T-helper 1 cell treated with Interleukin-12 subunit alpha and Interleukin-12 subunit beta and Interleukin-4 antibody, amounts not matched to agents 30 μg/mL and 1 μg/mL, for 36 hours (primary cell): ENCODE measurements around the gene GPAT2.
"Not testable (repeated sequence)": the region's sequence is repeated elsewhere in the genome, so short reads cannot be mapped to it uniquely, and the experiment has no call there.

Source experiments
- H3K27ac Mint-ChIP-seq: one replicate; pipeline ENCODE4 v1.8.0; 2021; ENCODE audit warnings: mild to moderate bottlenecking, mixed read lengths
- H3K27me3 Mint-ChIP-seq: one replicate; pipeline ENCODE4 v1.8.0; 2021; ENCODE audit warnings: low read depth, mixed read lengths
- H3K36me3 Mint-ChIP-seq: one replicate; pipeline ENCODE4 v1.8.0; 2021; ENCODE audit warnings: low read depth, mixed read lengths
- H3K4me1 Mint-ChIP-seq: one replicate; pipeline ENCODE4 v1.8.0; 2021; ENCODE audit warnings: low read depth, mixed read lengths
- H3K4me3 Mint-ChIP-seq: one replicate; pipeline ENCODE4 v1.8.0; 2021; ENCODE audit warnings: mild to moderate bottlenecking, moderate library complexity, mixed read lengths
- H3K9me3 Mint-ChIP-seq: one replicate; pipeline ENCODE4 v1.8.0; 2021; ENCODE audit warnings: mixed read lengths

GPAT2 gene

GRCh38 chr2:96055830-96056229, 21.1 kb upstream of the GPAT2 start:
- H3K27ac Mint-ChIP-seq, H3K27me3 Mint-ChIP-seq, H3K4me3 Mint-ChIP-seq, H3K36me3 Mint-ChIP-seq, H3K9me3 Mint-ChIP-seq, H3K4me1 Mint-ChIP-seq: not testable (repeated sequence)

DNA sequence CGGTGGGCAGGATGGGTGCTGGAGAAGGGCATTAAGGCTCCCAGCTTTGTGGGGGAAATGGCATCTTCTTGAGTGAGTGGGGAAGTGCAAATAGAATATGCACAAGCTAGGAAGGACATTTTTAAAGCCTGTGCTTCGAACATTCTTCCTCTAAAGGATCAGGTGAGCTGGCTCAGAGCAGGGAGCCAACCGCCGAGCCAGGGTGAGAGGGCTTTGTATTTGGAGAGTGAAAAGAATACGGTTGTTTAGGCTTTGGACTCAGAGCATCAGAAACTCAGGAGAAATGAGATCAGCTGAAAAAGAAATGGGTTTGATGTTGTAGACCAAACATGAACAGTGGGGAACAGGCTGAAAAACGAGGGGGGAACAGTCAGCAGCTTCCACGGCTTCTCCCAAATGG, 19.8 kb upstream of the GPAT2 start:
- not testable (repeated sequence) for H3K36me3 Mint-ChIP-seq, H3K27ac Mint-ChIP-seq, H3K4me3 Mint-ChIP-seq, H3K9me3 Mint-ChIP-seq, H3K4me1 Mint-ChIP-seq, H3K27me3 Mint-ChIP-seq

DNA sequence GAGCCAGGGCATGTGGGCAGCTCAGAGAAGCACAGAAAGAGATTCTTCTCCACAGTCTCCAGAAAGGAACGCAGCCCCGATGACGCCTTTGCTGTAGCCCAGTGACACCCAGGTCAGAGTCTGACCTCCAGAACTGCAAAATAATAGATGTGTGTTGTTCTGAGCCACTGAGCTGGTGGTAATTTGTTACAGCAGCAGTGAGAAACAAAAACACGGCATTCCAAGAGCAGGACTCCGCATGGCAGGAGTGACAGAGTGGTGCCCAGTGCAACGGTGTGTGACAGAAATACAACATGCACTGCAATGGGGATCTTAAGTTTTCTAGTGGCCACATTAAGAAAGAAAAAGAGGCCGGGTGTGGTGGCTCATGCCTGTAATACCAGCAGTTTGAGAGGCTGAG, 18.7 kb upstream of the GPAT2 start:
- H3K4me3 Mint-ChIP-seq, H3K27ac Mint-ChIP-seq, H3K27me3 Mint-ChIP-seq, H3K4me1 Mint-ChIP-seq, H3K9me3 Mint-ChIP-seq, H3K36me3 Mint-ChIP-seq: not testable (repeated sequence)

DNA sequence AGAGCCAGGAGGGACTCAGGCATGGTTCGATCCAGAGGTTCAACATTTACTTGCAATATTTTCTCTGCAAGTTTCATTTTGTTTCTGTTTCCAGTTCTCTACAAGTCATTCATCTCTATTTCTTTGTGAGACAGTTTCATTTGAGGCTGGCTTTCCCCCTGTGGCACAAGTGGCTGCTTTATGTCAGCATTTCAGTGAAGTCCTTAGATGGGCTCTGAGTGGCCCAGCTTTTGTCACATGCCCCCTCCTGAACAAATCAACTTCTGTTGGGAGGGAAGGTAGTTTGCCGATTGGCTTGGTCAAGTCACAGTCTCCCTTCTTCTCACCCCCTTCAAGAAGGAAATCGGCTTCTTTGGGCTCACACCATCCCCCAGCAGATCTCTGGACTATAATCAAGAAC, 17.9 kb upstream of the GPAT2 start:
- H3K9me3 Mint-ChIP-seq, H3K4me1 Mint-ChIP-seq, H3K4me3 Mint-ChIP-seq, H3K27me3 Mint-ChIP-seq, H3K27ac Mint-ChIP-seq, H3K36me3 Mint-ChIP-seq: not testable (repeated sequence)

DNA sequence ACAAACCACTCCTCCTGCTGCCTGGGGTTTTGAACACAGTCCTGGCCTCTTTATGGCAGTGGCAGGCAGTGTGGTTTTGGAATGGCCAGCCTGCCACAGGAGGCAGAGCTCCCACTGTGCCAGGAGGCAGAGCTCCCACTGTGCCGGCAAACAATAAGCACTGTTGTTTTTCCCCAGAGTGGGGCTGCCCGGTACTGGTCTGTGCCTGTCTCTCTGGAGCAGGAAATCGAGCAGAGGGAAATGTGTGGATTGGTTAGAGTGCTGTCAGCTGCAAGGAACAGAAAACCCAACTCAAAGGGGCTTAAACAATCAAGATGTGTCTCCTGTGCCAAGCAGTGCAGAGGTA, 15.2 kb upstream of the GPAT2 start:
- not testable (repeated sequence) for H3K27me3 Mint-ChIP-seq, H3K4me1 Mint-ChIP-seq, H3K9me3 Mint-ChIP-seq, H3K27ac Mint-ChIP-seq, H3K36me3 Mint-ChIP-seq, H3K4me3 Mint-ChIP-seq

GRCh38 chr2:96049049-96049916, 14.6 kb upstream of the GPAT2 start:
- not testable (repeated sequence) for H3K4me1 Mint-ChIP-seq, H3K9me3 Mint-ChIP-seq, H3K27me3 Mint-ChIP-seq, H3K27ac Mint-ChIP-seq, H3K36me3 Mint-ChIP-seq, H3K4me3 Mint-ChIP-seq

DNA sequence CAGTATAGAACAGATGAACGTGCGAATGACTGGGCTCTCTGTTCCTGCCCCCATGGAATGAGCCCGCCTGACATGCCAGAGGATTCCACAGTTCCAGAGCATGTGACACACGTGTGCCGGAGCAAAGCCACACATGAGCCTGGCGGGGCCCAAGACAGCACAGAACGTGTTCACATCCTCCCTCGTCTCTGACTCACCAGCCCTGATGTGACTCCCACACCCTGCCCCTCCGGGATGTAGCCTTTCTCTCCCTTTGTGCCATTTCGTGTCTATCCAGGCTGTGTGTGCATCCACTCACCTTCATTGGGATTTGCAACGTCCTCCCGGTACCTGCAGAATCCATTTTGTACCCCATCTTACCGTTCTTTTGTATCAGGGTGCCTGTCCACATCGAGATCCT, 838 bp upstream of the GPAT2 start:
- not testable (repeated sequence) for H3K27ac Mint-ChIP-seq, H3K36me3 Mint-ChIP-seq, H3K4me3 Mint-ChIP-seq, H3K4me1 Mint-ChIP-seq, H3K27me3 Mint-ChIP-seq, H3K9me3 Mint-ChIP-seq

GRCh38 chr2:96033997-96034396, 719 bp downstream of the GPAT2 start:
- not testable (repeated sequence) for H3K4me3 Mint-ChIP-seq, H3K4me1 Mint-ChIP-seq, H3K27ac Mint-ChIP-seq, H3K9me3 Mint-ChIP-seq, H3K27me3 Mint-ChIP-seq, H3K36me3 Mint-ChIP-seq

DNA sequence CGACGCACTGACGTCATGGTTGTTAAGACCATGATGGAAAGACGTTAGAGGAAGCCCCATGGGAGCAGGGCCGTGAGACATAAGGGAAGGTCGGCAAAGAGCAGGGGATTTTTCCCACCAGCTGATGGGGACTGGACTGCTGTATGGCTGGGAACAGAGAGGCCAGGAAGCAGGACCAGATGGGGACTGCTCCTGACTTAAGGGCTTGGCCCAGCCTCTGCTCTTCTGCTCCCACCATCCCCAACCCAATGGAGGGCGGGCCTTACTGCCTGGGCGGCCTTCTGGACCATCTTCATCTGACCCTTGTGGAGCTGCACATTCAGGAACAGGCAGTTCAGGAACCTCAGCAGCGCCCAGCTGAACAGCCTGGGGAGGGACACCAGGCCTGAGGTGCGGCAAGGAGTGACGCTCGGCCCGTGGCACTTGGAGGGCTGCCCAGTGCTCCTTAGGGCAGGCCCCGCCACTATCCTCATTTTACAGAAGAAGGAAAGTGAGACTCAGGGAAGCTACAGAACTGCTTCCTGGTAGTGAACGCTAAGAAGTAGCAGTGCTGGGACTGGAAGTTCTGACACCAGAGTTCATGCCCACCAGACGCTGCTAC, 6.9 kb downstream of the GPAT2 start:
- H3K4me1 Mint-ChIP-seq, H3K9me3 Mint-ChIP-seq: not testable (repeated sequence)

GRCh38 chr2:96025755-96026154, 9.0 kb downstream of the GPAT2 start:
- not testable (repeated sequence) for H3K36me3 Mint-ChIP-seq, H3K27me3 Mint-ChIP-seq, H3K27ac Mint-ChIP-seq, H3K4me3 Mint-ChIP-seq, H3K9me3 Mint-ChIP-seq, H3K4me1 Mint-ChIP-seq

More for the DNA sequence above, 6.9 kb downstream of the GPAT2 start:
- not testable (repeated sequence) for H3K4me3 Mint-ChIP-seq, H3K27me3 Mint-ChIP-seq, H3K27ac Mint-ChIP-seq, H3K36me3 Mint-ChIP-seq

- Mint-ChIP-seq H3K4me1 (peaks cover 3% of the 10 kb centered on the region), H3K27ac (no peak overlapping the region), H3K4me3 (no peak overlapping the region), H3K9me3 (no peaks in the 10 kb centered on the region), H3K27me3 (no peaks in the 10 kb centered on the region), H3K36me3 (no peaks in the 10 kb centered on the region)
Observed at GRCh38 chr2:96025194-96025492, 9.6 kb downstream of the GPAT2 start.

DNA sequence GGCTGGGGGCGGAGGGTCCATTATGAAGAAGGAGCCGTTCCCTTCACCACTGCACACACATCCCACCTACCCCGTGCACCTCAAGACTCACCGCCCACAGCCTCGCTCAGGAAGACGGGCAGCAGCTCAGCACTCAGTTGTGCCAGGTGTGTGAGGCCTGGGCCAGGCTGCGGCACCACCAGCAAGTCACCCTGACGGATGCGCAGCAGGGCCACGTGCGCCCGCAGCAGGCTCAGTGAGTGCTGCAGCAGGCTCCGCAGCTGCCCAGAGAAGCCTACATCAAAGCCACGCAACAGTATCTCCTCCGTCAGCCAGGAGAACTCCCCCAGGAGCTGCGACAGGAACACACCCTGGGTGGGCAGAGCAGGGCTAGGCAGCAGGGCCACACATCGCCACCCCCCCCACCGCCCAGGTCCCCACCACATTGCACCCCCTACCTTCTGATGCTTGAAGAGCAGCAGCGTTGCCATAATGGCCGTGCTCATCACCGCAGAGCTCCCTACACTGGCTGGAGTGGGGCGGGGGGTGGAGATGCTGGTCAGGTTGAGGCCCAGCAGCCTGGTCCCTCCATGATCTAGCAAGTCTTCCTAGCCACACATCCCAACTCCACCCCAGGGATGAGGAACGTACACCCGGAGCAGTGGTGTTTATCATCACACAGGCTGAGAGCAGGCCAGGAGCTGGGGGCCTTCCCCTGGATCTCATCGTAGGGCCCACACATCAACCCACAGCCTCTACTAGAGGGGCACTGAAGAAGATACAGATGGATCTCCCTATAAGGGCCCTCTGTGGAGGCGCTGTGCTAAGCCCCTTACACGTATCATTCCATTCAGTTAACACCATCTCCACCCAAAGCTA, 10.2 kb downstream of the GPAT2 start:
- Mint-ChIP-seq H3K27me3 (no peaks in the 10 kb centered on the region), H3K4me1 (peaks cover 4% of the 10 kb centered on the region), H3K4me3 (no peak overlapping the region), H3K36me3 (no peaks in the 10 kb centered on the region), H3K27ac (no peak overlapping the region), H3K9me3 (no peaks in the 10 kb centered on the region)

DNA sequence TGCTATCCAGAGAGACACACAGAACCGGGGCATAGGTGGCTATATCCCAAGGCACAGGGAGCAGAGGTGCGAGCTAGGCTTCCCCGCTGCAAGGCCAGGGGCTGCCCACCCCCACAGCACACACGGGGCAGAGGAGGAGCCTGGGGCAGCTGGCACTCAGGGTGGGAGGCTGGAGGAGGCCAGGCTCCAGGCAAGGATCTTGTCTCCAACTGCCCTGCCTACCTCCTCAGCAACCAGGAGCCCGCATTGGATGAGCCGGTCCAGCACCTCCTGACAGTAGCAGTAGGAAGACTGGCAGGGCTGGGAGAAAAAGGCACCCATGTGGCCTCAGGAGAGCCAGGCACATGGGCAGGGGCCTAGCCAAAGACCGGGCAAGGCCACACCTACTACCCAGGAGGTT, 11.0 kb downstream of the GPAT2 start:
- not testable (repeated sequence) for H3K4me1 Mint-ChIP-seq, H3K27ac Mint-ChIP-seq, H3K9me3 Mint-ChIP-seq, H3K36me3 Mint-ChIP-seq, H3K4me3 Mint-ChIP-seq, H3K27me3 Mint-ChIP-seq

DNA sequence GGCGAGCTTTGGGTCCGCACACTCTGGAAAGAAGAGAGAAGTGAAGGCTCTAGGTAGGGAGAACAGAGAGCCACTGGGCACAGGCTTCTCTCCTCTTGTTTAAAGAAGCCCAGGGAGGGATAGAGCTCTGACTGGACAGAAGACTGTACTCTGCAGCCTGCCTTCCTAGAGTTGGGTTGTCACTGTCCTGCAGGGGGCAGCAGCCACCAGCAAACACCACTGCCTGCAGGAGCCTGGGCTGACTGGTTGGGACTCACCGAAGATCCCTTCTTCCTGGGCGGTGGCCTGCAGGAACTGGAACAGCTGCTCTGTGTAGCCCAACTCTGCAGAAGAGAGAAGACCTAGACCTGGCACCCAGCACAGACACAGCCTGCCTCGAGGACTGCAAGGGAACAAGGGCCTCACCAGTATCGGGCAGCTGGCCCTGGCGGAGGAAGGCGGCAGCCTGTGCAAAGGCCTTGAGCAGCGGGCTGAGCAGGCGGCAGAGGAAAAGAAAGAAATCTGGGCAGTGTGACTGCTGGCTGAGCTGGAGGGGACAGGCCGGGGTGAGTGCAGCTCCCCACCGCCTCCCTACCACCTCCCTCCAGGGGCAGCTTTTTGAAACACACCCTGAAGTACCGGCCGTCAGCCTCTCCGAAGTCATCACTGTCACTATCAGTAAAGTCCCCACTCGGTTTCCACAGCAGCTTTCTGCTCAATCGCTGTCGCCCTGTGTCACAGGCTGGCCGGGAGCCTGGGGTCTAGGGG, 11.8 kb downstream of the GPAT2 start:
- not testable (repeated sequence) for H3K27me3 Mint-ChIP-seq, H3K9me3 Mint-ChIP-seq, H3K36me3 Mint-ChIP-seq, H3K4me3 Mint-ChIP-seq, H3K4me1 Mint-ChIP-seq, H3K27ac Mint-ChIP-seq

GRCh38 chr2:96022126-96022525, 12.6 kb downstream of the GPAT2 start:
- not testable (repeated sequence) for H3K4me3 Mint-ChIP-seq, H3K27me3 Mint-ChIP-seq, H3K4me1 Mint-ChIP-seq, H3K27ac Mint-ChIP-seq, H3K9me3 Mint-ChIP-seq, H3K36me3 Mint-ChIP-seq
